HG02678 (cell line): Measurements from ENCODE around the gene SPHK1.
A peak's percentile ranks its signal among the peaks of the same experiment; 100 is the strongest.

Experiments
- ATAC-seq: cut with Tn5 transposase; IDR thresholded peaks from one replicate; pipeline ENCODE4 v1.9.1; 2021; ENCODE audit warnings: mild to moderate bottlenecking, moderate library complexity; ENCODE audit not compliant: unreplicated experiment

Gene SPHK1

DNA sequence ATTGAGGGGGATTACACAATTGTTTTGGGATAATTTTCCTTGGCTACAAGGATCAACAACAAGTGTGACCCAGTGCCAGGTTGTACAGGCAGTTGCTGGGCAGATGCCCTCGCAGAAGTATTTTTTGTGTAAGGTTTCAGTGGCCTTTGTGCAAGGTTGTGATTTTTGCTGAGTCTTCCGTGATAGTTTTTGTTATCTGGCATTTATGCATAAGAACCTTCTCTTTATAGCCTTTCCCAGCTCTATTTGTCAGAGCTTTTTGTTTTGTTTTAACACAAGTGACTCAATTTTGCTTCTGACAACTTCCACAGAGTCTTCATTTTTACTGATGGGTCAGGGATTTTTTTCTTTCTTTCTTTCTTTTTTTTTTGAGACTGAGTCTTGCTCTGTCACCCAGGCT lies 23.9 kb upstream of the SPHK1 start:
- ATAC-seq = no peak

DNA sequence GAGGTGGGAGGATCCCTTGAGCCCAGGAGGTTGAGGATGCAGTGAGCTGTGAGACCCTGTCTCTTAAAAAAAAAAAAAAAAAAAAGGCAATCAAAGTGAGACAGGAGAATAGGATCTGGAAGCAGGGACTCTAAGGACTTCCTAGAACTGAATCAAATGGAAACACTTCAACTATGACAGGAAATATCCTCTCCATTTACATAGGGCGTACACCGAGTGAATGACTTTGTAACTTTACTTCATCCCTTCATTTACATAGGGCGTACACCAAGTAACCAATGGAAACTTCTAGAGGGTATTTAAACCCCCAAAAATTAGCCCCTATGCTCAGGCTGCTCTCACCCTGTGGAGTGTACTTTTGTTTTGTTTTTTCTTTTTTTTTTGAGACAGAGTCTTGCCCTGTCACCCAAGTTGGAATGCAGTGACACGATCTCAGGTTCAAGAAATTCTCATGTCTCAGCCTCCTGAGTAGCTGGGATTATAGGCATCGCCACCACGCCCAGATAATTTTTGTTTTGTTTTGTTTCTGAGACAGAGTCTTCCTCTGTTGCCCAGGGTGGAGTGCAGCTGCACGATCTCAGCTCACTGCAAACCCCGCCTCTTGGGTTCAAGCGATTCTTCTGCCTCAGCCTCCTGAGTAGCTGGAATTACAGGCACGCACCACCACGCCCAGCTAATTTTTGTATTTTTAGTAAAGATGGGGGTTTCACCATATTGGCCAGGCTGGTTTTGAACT lies 21.1 kb upstream of the SPHK1 start:
- ATAC-seq = no peak

DNA sequence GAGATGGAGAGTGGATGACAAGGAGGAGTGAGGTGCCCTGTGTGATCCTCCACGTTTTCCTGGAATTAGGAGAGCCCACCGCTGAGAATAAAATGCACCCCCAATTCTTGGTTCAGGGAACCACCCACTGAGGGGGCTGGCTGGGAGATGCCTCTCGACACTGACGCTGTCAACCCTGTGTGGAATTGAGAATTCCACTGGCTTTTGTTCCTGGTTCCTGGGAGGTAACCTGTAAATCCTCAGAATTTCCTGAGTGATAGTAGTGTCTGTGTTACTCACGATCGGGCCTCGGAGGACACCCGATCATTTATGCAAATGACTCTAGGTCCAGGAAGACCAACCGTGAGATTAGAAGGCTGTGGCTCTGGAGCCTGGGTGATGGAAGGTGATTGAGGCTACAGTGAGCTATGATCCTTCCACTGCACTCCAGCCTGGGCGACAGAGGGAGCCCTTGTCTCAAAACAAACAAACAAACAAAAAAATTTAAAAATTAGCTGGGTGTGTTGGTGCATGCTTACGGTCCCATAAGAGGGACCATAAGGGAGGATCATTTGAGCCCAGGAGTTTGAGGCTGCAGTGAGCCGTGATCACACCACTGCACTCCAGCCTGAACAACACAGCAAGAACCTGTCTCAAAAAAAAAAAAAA lies 19.0 kb upstream of the SPHK1 start:
- ATAC-seq = no peak

DNA sequence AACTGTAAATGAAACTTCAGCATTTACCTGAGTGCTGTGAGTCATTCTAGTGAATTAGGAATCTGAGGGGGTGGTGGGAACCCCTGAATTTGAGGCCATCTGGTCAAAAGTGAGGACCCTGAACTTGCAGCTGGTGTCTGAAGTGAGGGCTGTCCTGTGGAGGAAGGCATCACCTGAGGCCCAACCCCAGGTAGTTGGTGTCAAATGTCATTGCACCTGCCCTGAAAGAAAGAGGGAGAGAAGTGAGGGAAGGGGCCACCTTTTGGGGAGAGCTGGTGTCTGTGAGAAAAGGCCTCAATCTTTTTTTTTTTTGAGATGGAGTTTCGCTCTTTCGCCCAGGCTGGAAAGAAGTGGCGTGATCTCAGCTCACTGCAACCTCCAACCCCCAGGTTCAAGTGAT lies 18.2 kb upstream of the SPHK1 start:
- no peak for ATAC-seq

DNA sequence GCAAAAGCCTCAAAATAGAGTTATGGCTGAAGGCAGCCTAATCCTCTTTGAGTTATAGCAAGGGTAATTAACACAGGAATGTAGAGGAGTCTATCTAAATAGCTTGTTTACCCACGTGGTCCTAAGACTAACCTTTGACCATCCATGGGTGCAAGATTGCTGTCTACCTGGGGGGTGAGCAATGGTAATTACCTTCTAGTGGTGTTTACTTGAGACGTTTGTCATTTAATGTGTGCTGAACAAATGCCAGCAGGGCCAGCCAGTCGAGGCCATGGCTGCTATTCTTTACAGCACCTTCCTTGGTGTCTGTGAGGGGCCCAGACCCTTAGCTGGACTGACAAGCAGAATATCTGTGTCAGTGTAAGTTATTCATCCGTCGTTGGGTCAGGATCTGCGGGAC lies 16.8 kb upstream of the SPHK1 start:
- ATAC-seq = no peak

DNA sequence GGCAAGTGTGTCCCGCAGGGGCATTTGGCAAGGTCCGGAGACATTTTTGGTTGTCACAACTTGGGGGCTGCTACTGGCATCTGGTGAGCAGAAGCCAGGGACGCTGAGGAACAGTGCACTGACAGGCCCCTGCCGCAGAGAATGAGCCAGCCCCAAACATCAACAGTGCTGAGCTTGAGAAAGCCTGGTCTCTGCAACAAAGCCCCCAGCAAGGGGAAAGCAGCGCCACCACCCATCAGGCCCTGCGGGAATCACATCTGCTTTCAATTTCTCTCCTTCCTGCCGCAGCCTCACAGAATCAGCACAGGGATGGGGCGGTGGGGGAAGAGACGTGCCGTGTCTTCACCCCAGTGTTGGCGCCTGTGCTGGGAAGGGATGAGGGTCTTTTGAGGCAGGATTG lies 15.9 kb upstream of the SPHK1 start:
- no peak for ATAC-seq

DNA sequence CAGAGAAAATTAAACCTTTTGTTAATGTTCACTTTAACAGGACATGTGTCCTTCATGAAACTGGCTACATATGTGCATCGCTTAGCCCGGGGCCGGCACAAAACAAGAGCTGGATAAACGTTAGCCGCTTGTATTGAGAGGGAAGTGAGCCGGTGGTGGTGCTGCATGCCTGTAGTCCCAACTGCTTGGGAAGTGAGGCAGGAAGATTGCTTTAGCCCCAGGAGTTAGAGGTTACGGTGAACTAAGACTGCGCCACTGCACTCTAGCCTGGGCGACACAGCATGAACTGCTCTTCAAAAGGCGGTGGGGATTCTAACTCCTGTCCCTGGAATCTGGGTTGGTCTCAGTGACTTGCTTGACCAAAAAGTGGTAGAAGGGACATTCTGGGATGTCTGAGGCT lies 15.0 kb upstream of the SPHK1 start:
- no peak for ATAC-seq

DNA sequence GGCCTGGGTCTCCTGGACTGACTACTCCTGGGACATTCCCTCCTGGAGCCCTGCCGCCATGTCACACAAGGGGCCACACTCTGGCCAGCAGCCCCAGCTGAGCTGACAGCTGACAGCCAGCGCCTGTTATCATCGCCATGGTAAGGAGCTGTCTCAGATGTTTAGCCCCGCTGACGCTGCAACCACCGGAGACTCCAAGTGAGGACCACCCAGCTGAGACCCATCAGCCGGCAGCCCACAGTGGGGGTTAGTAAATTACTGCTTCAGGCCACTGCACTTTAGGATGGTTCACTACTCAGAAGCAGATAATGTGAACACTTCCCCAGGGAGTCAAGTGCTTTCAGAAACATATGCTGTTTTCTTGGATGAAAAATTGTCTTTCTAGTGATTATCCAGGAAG lies 14.6 kb upstream of the SPHK1 start:
- no peak for ATAC-seq

DNA sequence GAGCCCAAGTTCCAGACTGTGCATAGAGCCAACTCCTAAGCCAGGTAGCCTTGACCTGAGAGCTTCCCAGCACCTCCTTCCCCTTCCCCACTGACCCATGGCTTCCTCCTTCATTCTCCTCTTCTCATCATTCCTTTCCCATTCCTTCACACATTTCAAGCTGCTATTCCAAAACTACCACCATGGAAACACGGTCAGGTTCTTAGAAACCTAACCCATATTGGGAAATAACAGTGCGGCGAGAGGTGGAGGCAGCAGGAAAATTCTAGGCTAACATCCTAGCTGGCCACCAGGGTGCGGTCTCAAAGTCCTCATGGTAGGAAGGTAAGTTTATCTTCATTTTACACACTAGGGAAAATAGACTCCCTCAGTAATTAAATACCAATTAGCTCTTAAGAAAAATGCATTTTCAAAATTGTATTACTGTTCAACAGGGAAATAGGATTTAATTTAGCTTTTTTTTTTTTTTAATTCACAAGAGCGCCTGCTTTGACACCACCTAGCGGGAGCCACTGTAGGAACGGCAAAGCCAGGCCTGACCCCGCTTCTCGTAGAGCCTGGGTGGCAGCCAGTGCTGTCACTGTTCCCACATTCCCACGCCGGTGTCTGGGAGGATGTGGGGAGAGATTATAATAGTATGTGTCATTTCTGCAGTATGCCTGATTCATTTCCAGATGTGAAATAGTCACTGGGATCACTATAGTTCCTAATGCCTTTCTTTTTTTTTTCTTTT lies 14.0 kb upstream of the SPHK1 start:
- ATAC-seq = no peak

DNA sequence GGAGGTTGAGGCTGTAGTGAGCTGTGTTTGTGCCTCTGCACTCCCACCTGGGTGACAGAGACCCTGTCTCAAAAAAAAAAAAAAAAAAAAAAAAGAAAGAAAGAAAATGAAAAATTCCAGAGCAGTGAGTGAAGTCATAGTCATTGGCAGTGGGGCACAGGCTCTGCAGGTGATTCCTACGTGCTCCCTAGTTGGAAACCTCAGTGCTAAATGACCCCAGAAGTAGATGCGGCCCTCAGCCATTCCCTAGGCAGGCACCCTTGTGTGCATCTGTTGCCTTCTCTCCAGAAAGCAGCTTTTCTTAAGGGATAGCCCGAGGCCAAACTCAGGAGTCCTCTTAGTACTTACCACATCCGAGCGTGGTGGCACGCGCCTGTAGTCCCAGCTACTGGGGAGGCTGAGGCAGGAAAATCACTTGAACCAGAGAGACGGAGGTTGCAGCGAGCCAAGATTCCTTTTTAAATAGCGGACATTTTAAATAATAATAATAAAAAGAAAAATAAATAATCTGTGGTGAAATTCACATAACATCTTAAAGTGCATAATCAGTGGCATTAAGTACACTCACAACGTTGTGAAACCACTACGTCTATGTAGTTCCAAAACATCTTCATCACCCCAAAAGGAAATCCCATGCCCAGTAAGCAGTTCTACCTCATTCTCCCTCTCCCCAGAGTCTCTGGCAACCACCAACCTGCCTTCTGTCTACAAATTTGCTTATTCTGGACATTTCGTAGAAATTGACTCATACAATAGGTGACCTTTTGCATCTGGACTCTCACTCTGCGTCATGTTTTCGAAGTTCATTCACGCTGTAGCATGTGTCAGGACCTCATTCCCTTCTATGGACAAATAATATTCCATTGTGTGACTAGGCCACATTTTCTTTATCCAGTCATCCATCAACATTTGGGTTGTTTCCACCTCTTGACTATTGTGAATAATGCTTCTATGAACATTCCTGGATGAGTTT lies 12.5 kb upstream of the SPHK1 start:
- ATAC-seq = no peak

DNA sequence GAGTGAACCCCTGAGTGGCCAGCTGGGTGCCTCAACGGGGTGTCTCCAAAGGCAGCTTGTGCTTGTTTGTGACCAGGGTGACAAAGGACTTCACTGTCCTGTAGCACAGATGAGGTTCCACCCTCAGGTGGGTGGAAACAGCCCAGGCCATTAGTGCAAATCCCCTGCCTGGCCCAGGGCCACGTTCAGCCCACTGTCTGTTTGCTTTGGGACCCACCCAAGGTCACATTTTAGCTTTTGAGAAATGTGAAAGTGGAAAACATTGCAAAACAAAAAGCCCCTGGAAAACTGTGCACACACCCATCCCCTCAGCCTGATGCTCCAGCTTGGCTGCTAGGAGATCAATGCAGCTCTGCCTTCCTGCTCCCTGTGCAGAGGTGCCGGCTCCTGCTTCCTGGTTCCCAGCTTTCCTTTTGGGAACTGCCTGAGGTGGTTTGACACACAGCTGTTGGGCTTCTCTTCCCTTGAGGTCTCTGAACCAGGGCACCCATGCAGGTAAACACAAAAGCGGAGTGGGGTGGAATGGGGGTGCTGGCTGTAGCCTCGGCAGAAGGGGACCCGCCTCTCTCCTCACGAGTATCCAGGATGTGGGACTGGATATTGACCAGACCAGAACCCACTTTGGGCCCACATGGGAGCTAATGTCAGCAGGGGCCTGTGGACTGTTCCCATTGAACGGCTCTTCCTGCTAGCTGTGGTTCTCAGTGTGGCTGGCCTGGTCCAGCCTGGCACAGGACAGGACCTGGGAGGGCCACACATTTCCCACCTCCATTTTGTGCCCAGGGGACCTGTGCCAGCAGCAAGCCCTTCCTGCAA lies 7.9 kb upstream of the SPHK1 start:
- no peak for ATAC-seq

DNA sequence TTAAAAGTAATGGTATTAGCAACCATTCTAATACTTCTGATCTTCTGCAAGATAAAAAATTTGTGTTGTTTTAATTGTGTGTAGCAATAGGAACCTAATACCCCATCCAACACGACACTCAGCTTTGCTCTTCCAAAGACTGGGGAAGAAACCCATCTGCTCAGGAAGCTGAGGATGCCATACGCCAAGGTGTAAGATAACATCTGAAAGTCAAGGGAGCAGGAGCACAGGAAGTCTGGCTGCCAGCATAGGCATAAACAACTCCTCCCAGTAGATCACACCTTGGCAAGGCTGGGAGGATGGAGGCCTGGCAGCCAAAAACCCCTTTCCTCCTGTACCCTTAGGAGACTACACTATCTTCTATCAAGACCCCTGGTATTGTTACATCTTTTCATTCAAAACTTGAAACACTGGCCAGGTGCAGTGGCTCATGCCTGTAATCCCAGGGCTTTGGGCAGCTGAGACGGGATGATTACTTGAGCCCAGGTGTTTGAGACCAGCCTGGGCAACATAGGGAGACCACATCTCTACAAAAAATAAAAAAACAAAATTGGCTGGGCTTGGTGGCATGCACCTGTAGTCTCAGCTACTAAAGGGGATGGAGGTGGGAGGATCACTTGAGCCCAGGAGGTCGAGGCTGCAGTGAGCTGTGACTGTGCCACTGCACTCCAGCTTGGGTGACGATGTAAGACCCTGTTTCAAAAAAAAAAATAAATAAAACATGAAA lies 5.7 kb upstream of the SPHK1 start:
- ATAC-seq = no peak

DNA sequence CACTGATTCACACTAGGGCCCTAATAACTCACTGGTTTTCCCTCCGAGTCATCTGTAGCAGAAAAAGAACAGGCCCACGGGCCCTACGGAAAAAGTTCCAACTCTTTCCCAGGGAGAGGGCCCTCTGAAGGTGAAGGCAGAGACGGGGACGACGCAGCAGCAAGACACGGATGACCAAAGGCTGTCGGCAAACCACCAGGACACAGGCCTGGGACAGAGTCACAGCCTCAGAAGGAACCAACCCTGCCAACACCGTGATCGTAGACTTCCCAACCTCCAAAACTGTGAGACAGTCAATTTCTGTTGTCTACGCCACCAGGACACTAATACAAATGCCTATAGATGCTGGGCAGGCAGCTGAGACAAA lies 5.2 kb upstream of the SPHK1 start:
- ATAC-seq = no peak

DNA sequence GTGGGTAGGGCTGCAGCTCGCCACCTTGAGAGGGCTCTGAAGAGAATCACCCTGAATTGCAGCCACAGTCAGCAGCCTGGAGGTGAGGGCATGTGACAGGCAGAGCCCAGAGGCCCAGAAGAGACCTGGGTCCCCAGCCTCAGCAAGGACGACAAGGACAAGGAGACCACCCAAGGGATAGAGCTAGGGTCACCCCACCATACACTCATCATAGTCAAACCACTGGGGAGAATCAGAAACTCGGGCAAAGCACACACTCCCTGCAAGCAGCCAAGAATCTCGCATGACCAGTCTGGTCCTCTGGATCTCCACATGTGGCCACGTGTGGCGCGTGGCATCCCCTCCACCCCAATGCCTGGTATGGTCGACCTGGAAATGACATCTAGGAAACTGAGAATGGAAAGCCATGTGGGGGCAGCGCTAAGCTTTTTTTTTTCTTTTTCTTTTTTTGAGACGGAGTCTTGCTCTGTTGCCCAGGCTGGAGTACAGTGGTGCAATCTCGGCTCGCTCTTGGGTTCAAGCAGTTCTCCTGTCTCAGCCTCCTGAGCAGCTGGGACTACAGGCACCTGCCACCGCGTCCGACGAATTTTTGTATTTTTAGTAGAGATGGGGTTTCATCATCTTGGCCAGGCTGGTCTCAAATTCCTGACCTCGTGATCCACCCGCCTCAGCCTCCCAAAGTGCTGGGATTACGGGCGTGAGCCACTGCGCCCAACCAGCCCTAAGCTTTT lies 4.6 kb upstream of the SPHK1 start:
- ATAC-seq = no peak

DNA sequence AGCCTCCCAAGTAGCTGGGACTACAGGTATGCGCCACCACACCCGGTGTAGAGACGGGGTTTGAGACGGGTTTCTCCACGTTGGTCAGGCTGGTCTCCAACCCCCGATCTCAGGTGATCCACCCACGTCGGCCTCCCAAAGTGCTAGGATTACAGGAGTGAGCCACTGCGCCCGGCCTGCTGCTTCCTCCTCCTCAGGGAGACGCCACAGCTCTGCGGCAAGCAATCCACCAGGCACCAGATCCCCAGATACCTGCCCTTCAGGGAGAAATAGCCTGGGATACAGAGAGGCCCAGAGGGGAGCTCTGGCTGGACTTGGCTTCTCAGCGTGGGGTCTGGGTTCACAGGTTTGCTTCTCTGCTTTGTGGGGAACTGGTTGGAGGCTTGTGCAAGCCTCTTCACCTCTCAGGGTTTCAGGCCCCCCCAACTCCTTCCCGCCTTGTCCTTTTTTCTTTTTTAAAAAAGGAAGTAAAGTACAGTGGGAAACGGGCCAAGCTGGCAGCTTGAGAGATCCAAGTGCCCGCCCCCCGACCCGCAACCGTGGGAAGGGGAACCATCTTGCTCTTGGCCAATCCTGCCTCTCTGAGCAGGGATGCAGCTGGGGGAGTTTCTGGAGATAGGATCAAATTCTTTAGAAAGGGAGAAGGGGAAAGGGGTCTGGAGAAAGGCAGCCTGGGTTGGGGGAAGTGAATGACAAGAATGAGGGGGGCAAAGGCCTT lies 2.6 kb upstream of the SPHK1 start:
- ATAC-seq = no peak

DNA sequence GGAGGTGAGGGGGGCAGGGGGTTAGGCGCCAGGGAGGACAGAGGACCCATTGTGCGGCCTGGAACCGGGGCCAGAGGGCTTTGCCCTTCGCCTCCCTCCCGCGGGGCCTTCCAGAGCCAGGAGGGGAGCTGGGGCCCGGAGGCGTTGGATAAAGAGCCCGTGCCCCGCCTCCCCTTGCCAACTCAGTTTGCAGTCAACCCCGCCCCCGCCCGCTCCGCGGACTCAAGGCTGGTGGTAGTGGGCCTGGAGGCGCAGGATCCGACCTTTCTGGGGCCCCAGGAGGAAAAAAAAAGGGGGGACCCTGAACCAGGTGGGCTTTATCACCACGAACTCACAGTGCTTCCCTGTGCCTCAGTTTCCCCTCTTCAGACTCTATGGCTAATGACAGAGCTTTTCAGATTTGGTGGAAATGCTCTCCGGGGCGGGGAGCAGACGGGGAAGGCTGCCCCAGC lies 2.0 kb upstream of the SPHK1 start:
- ATAC-seq = no peak

DNA sequence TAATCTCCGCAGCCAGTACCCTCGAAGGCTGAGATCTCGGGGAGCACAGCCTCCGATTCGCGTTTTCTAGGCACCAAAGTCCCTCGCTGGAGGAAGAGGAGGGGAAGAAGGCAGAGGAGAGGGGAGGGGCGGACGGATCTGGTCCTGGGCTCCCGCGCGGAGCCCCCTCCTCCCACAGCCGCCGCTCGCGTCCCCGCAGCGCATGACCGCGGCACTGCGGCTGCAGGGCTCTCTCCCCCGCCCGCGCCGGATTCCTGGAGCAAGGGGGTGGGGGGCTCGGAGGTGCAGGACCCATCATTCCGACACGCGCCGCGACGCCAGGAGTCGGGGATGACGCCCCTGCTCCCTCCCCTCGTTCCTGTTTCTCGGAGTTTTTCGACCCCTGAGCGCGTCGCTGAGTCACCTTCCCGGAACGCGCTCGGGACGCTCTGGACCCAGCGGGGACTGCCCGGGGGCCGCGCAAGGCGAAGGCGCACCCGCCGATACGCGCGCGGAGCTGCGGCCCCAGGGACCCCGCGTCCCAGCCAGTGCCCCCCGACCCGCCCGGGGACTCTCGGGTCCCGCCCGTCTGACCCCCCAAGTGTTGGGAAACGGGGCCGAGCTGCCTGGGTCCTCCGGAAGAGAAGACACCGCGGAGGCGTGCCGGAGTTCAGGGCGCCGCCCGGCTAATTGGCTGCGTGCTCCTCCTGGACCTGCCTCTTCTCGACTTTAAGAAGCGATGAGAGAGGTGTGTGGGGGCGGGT lies 1.4 kb upstream of the SPHK1 start:
- ATAC-seq = peak; percentile 38
